A549 (cell line): ENCODE results near the gene PTPRS. TPM values are rescaled to one million over a fixed set of nuclear protein-coding genes. Genes with fewer than 3 reads are reported as not detected.

ENCODE experiments used
- ATAC-seq, 2 experiments: fragments of 200-7000 bp in 1 of 2; fragments of >200 bp in 1 of 2; cut with Nextera tagmentation in 1 of 2; cut with Tn5 transposase in 1 of 2; 3 replicates each; pipeline versions ENCODE4 v1.8.0 to v1.9.1; 2018 to 2020; ENCODE audit warnings: mild to moderate bottlenecking in 1 of 2, moderate library complexity in 1 of 2
- CTCF ChIA-PET: fragments of 300-600 bp; sonication (Branson Sonifier 250); formaldehyde crosslinking; extraction: SDS; loops from one replicate; lab custom pipeline; 2021; ENCODE audit warnings: antibody characterized with exemption, inconsistent platforms; lab: Yijun Ruan, JAX
- POLR2A ChIA-PET: fragments of 350-600 bp; formaldehyde crosslinking; extraction: SDS; loops from one replicate; lab custom pipeline; 2021; ENCODE audit warnings: antibody characterized with exemption, inconsistent platforms; lab: Yijun Ruan, JAX
- DNase-seq, 2 experiments: peaks; one replicate each; pipeline versions ENCODE4 v3.0.0 to v3.0.0-alpha.2; 2011 to 2016; ENCODE audit warnings: low read depth in 1 of 2, low spot score in 1 of 2
- FAIRE-seq: peaks from 2 replicates; lab custom pipeline; 2011; peaks lifted over from hg19 to GRCh38; lab: Jason Lieb, UNC
- H3K27ac ChIP-seq, 2 experiments: fragments of >200 bp; sonication (Bioruptor Twin); formaldehyde crosslinking; 3 replicates each; pipeline ENCODE4 v1.5.1; 2016 to 2017
- H3K4me1 ChIP-seq: fragments of >200 bp; sonication (Bioruptor Twin); formaldehyde crosslinking; 3 replicates; pipeline ENCODE4 v1.6.1; 2016
- H3K4me2 ChIP-seq: fragments of >200 bp; sonication (Bioruptor Twin); formaldehyde crosslinking; 3 replicates; pipeline ENCODE4 v1.6.1; 2016
- H3K4me3 ChIP-seq: fragments of >200 bp; sonication (Bioruptor Twin); formaldehyde crosslinking; 3 replicates; pipeline ENCODE4 v1.5.1; 2016
- H3K9me3 ChIP-seq: fragments of >200 bp; sonication (Bioruptor Twin); formaldehyde crosslinking; 3 replicates; pipeline ENCODE4 v1.6.1; 2016
- CBX2 ChIP-seq: fragments of 200-600 bp; sonication (generic); IDR thresholded peaks from 2 replicates; pipeline ENCODE4 v1.6.1; 2016; ENCODE audit warnings: low read depth, mild to moderate bottlenecking, borderline replicate concordance
- EHMT2 ChIP-seq: fragments of 200-600 bp; sonication (generic); IDR thresholded peaks from 2 replicates; pipeline ENCODE4 v1.6.1; 2016; ENCODE audit warnings: antibody characterized with exemption, low read depth, mild to moderate bottlenecking, moderate library complexity
- FOSB ChIP-seq: fragments of 250-450 bp; sonication (Bioruptor Pico); IDR thresholded peaks from 2 replicates; pipeline ENCODE4 v1.5.0; 2020; ENCODE audit warnings: mild to moderate bottlenecking, moderate library complexity
- HEYL ChIP-seq: fragments of 250-450 bp; sonication (Bioruptor Pico); IDR thresholded peaks from 2 replicates; pipeline ENCODE4 v1.8.0; 2021; ENCODE audit warnings: mild to moderate bottlenecking, moderate library complexity
- JUN ChIP-seq, 2 experiments: fragments of >200 bp; sonication (Bioruptor Twin); formaldehyde crosslinking; IDR thresholded peaks; 2 replicates in 1 of 2; 3 replicates in 1 of 2; pipeline ENCODE4 v1.6.1; 2016 to 2017
- MAFK ChIP-seq: fragments of 450-650 bp; IDR thresholded peaks from 2 replicates; pipeline ENCODE4 v1.6.1; 2014; ENCODE audit not compliant: partially characterized antibody
- NFE2L2 ChIP-seq: fragments of 150-350 bp; conservative IDR thresholded peaks from 2 replicates; pipeline ENCODE4 v1.6.1; 2014; ENCODE audit warnings: low read length
- NPAS2 ChIP-seq: fragments of 250-450 bp; sonication (Bioruptor Pico); IDR thresholded peaks from 2 replicates; pipeline ENCODE4 v1.8.0; 2022; ENCODE audit warnings: mild to moderate bottlenecking, moderate library complexity, borderline replicate concordance
- POLR2A ChIP-seq: IDR thresholded peaks from 2 replicates; pipeline ENCODE4 v1.6.1; 2012; ENCODE audit warnings: mild to moderate bottlenecking, low read length
- RFX5 ChIP-seq: fragments of 450-650 bp; IDR thresholded peaks from 2 replicates; pipeline ENCODE4 v1.7.1; 2014; ENCODE audit warnings: antibody characterized with exemption, mild to moderate bottlenecking, moderate library complexity
- SMC3 ChIP-seq: fragments of >200 bp; sonication (Bioruptor Twin); formaldehyde crosslinking; IDR thresholded peaks from 3 replicates; pipeline ENCODE4 v1.6.1; 2018; ENCODE audit warnings: inconsistent platforms
- ZC3H11A ChIP-seq: fragments of 450-650 bp; IDR thresholded peaks from 2 replicates; pipeline ENCODE4 v1.6.1; 2014; ENCODE audit warnings: antibody characterized with exemption, mild to moderate bottlenecking
- ZFP36 ChIP-seq: fragments of 450-650 bp; IDR thresholded peaks from 2 replicates; pipeline ENCODE4 v1.6.1; 2014; ENCODE audit warnings: borderline replicate concordance; ENCODE audit not compliant: partially characterized antibody
- ZSCAN20 ChIP-seq: fragments of 250-450 bp; sonication (Bioruptor Pico); IDR thresholded peaks from 2 replicates; pipeline ENCODE4 v1.8.0; 2022; ENCODE audit warnings: mild to moderate bottlenecking, moderate library complexity
- WGBS: methylation state at CpG from one replicate; pipeline ENCODE4 v1.1.6; 2017; ENCODE audit errors: missing lambda C conversion rate; 5-methylcytosine and 5-hydroxymethylcytosine counted together
- polyA plus RNA-seq, 4 experiments: library from polyadenylated mRNA; depleted of rRNA in 3 of 4; stranded (reverse); fragments of >200 nt; fragmentation: RNase III in 1 of 4; extraction: RNeasy Plus Mini Kit Qiagen cat#74134 plus additional on column Dnase treatment in 1 of 4; gene quantifications; 2 replicates in 3 of 4; 3 replicates in 1 of 4; pipeline ENCODE4 v1.2.3, GENCODE V29; 2011 to 2017
- TF ChIP-seq, protein P1 (sequence below): fragments of 150-350 bp; IDR thresholded peaks from 2 replicates; pipeline ENCODE4 v1.6.1; 2014; ENCODE audit warnings: low read depth, mild to moderate bottlenecking, low read length
- TF ChIP-seq, protein P2 (sequence below): fragments of >200 bp; sonication (Bioruptor Twin); formaldehyde crosslinking; IDR thresholded peaks from 3 replicates; pipeline ENCODE4 v1.6.1; 2016
- TF ChIP-seq, protein P3 (sequence below): IDR thresholded peaks from 2 replicates; pipeline ENCODE4 v1.6.1; 2012
- TF ChIP-seq, protein P4 (sequence below): fragments of >200 bp; sonication (Bioruptor Twin); formaldehyde crosslinking; IDR thresholded peaks from 3 replicates; pipeline ENCODE4 v1.5.1; 2016

The PTPRS gene
- polyA plus RNA-seq, 2 of the 4 experiments (the other 2 are of a cell fraction), result 22.3 to 44.7 TPM

DNA sequence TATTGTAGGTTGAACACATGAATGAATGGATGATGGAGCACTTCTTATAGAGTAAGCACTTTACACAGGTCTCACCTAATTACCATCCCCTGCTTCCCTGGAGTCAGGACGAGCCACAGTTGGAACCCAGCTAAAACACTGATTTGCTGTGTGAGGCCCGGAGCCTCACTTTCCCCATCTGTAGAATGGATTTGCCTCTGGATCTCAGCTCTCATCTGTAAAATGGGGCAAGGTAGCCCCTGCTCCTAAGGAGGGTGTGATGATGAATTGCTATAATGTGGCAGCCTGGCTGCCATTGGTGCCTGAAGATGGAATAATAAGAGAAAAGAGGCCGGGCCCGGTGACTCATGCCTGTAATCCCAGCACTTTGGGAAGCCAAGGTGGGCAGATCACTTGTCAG is 1.4 kb upstream of the PTPRS start (continued):
- TF ChIP-seq, protein P1, sequence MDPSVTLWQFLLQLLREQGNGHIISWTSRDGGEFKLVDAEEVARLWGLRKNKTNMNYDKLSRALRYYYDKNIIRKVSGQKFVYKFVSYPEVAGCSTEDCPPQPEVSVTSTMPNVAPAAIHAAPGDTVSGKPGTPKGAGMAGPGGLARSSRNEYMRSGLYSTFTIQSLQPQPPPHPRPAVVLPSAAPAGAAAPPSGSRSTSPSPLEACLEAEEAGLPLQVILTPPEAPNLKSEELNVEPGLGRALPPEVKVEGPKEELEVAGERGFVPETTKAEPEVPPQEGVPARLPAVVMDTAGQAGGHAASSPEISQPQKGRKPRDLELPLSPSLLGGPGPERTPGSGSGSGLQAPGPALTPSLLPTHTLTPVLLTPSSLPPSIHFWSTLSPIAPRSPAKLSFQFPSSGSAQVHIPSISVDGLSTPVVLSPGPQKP, result no peak
- TF ChIP-seq POLR2A, result no peak
- no peak for TF ChIP-seq MAFK
- TF ChIP-seq HEYL, result no peak
- no peak for TF ChIP-seq ZC3H11A

DNA sequence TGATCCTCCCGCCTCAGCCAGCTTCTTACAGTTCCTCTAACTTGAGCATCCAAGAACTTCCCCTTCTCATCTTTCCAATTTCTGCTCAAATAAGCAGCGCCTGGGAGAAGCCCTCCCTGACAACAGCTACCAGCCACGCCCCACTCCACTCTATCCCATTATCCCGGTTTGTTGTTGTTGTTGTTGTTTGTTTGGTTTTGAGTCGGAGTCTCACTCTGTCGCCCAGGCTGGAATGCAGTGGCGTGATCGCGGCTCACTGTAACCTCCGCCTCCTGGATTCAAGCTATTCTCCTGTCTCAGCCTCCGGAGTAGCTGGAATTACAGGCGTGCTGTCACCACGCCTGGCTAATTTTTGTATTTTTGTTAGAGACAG is 822 bp upstream of the PTPRS start:
- Histone ChIP-seq H3K4me3 (no peak overlapping the region), H3K27ac (peak overlapping the region; percentile 19 to 97; a peak in 4 of 6 replicates), H3K9me3 (no peaks in the 10 kb centered on the region), H3K4me1 (peaks cover 19% of the 10 kb centered on the region), H3K4me2 (no peak overlapping the region; the same call in 2 of the 3 replicates)
- ChIA-PET POLR2A (no interaction called here), CTCF (interaction anchor here (0.8 to 1.8 kb wide), 5 partner anchors 8 to 308 kb away, joined by 3 to 6 read pairs (median 3); no protein-coding TSS in a partner anchor)
- FAIRE-seq, result no peak
- 89% methylated on average over 13 of the region's 13 CpGs for WGBS
- no peak for ATAC-seq
- TF ChIP-seq, protein P2, sequence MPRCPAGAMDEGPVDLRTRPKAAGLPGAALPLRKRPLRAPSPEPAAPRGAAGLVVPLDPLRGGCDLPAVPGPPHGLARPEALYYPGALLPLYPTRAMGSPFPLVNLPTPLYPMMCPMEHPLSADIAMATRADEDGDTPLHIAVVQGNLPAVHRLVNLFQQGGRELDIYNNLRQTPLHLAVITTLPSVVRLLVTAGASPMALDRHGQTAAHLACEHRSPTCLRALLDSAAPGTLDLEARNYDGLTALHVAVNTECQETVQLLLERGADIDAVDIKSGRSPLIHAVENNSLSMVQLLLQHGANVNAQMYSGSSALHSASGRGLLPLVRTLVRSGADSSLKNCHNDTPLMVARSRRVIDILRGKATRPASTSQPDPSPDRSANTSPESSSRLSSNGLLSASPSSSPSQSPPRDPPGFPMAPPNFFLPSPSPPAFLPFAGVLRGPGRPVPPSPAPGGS, result no peak
- TF ChIP-seq FOSB (CRISPR knock-in tag), result no peak
- no peak for TF ChIP-seq ZSCAN20
- TF ChIP-seq RFX5, result no peak
- TF ChIP-seq NPAS2, result no peak
- no peak for TF ChIP-seq ZFP36
- no peak for DNase-seq

DNA sequence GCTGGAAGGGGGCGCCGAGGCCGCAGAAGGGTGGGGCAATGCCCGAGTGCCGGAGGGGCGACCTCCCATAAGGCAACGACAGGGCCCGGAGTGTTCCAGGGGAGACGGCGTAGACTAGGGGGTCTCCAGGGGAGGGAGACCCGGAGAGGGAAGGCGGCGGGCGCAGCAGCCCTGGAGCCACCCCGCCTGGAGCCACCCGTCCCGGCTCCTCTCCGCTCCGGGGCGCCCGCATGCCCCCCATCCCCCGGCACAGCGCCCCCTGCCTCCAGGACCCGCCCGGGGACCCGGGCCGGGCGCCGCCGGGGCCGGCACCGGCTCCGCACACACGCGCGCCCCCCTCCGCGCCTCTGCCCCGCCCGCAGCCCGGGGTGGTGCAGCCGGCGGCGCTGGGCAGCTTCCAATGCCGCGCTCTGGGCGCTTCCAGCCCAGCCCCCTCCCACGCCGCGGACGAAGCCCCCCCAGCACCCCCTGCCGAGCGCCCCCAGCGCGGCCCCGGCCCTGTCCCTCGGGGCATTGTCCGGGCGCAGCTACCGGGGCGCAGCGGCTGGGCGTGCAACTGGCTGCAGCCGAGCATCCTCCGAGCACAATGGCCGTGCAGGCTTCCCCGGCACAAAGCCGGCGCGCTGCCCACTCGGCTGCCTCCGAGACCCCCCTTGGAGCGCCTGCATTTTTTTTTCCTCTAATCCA is 519 bp downstream of the PTPRS start:
- DNase-seq (peak in 1 of 2 experiments; percentile 46), FAIRE-seq (no peak)
- CTCF ChIA-PET, result interaction anchor here (0.6 to 1.8 kb wide), 6 partner anchors 11 to 522 kb away, joined by 3 to 6 read pairs (median 3); no protein-coding TSS in a partner anchor
- peak overlapping the region; percentile 100 for H3K4me3 ChIP-seq
- H3K4me1 ChIP-seq, result peaks cover 8% of the 10 kb centered on the region; the same call in 2 of the 3 replicates
- peak overlapping the region; percentile 97 for H3K27ac ChIP-seq
- no peaks in the 10 kb centered on the region for H3K9me3 ChIP-seq
- no peak for TF ChIP-seq EHMT2
- TF ChIP-seq JUN (IDR thresholded peaks at IDR 0.05), result no peak
- TF ChIP-seq CBX2, result no peak
- TF ChIP-seq, protein P3, sequence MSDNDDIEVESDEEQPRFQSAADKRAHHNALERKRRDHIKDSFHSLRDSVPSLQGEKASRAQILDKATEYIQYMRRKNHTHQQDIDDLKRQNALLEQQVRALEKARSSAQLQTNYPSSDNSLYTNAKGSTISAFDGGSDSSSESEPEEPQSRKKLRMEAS, result no peak
- TF ChIP-seq NFE2L2, result no peak
- TF ChIP-seq, protein P4, sequence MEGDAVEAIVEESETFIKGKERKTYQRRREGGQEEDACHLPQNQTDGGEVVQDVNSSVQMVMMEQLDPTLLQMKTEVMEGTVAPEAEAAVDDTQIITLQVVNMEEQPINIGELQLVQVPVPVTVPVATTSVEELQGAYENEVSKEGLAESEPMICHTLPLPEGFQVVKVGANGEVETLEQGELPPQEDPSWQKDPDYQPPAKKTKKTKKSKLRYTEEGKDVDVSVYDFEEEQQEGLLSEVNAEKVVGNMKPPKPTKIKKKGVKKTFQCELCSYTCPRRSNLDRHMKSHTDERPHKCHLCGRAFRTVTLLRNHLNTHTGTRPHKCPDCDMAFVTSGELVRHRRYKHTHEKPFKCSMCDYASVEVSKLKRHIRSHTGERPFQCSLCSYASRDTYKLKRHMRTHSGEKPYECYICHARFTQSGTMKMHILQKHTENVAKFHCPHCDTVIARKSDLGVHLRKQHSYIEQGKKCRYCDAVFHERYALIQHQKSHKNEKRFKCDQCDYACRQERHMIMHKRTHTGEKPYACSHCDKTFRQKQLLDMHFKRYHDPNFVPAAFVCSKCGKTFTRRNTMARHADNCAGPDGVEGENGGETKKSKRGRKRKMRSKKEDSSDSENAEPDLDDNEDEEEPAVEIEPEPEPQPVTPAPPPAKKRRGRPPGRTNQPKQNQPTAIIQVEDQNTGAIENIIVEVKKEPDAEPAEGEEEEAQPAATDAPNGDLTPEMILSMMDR, result peak; percentile 51
- TF ChIP-seq SMC3, result peak; percentile 29; the same call in 1 of the 3 replicates
- TF ChIP-seq, all 56 proteins: peak for 2
- POLR2A ChIA-PET, result interaction anchor here (1.0 to 1.4 kb wide), 2 partner anchors 47 to 167 kb away, joined by 3 to 4 read pairs; no protein-coding TSS in a partner anchor
- peak overlapping the region; percentile 96 for H3K4me2 ChIP-seq
- WGBS, result 0% methylated on average over 6 of the region's 73 CpGs
- peak; percentile 72 to 74 for ATAC-seq
